CD14-positive monocyte (primary cell): ENCODE results near the gene PARP11. TPM values are rescaled to one million over a fixed set of nuclear protein-coding genes. Genes with fewer than 3 reads are reported as not detected.
"Not testable (repeated sequence)": the region's sequence is repeated elsewhere in the genome, so short reads cannot be mapped to it uniquely, and the experiment has no call there.

ENCODE experiments used
- DNase-seq, 3 donors: peaks; one replicate each; pipeline ENCODE4 v3.0.0-alpha.2; 2011 to 2022
- H2AFZ ChIP-seq: 2 replicates; pipeline ENCODE4 v1.6.0; 2012; ENCODE audit warnings: mild to moderate bottlenecking, low read depth, low read length, inconsistent platforms; ENCODE audit not compliant: insufficient read depth, poor library complexity, severe bottlenecking
- H3K27ac ChIP-seq, 2 donors: 1 replicate in 1 of 2; 2 replicates in 1 of 2; pipeline ENCODE4 v1.5.1; 2012 to 2013; ENCODE audit warnings: low read length in 2 of 2, control low read depth in 1 of 2, inconsistent platforms in 1 of 2, low read depth in 1 of 2, mild to moderate bottlenecking in 1 of 2
- H3K27me3 ChIP-seq, 2 donors: one replicate each; pipeline versions ENCODE4 v1.6.0 to v1.6.1; 2011 to 2013; ENCODE audit warnings: low read length in 2 of 2; ENCODE audit not compliant: control insufficient read depth in 2 of 2, insufficient read depth in 2 of 2
- H3K36me3 ChIP-seq, 2 donors: replicated peaks in 1 of 2; 1 replicate in 1 of 2; 2 replicates in 1 of 2; pipeline versions ENCODE4 v1.5.1 to v1.6.1; 2012 to 2013; ENCODE audit warnings: low read length in 2 of 2, control low read depth in 1 of 2, inconsistent platforms in 1 of 2, mild to moderate bottlenecking in 1 of 2; ENCODE audit not compliant: insufficient read depth in 2 of 2, control insufficient read depth in 1 of 2
- H3K4me1 ChIP-seq, 2 donors: 1 replicate in 1 of 2; 2 replicates in 1 of 2; pipeline versions ENCODE4 v1.5.1 to v1.6.1; 2012 to 2013; ENCODE audit warnings: low read length in 2 of 2, control low read depth in 1 of 2, inconsistent platforms in 1 of 2, mild to moderate bottlenecking in 1 of 2, moderate library complexity in 1 of 2; ENCODE audit not compliant: insufficient read depth in 2 of 2, control insufficient read depth in 1 of 2
- H3K4me2 ChIP-seq: replicated peaks from 2 replicates; pipeline ENCODE3; 2012; ENCODE audit warnings: low read length, moderate library complexity, mild to moderate bottlenecking; ENCODE audit not compliant: poor library complexity, severe bottlenecking; ENCODE audit errors: extremely low read depth
- H3K4me3 ChIP-seq, 3 experiments: fragments of 200-600 bp in 1 of 3; sonication (generic) in 1 of 3; replicated peaks in 1 of 3; 1 replicate in 2 of 3; 2 replicates in 1 of 3; pipeline ENCODE4 v1.5.1; 2011 to 2013; ENCODE audit warnings: low read length in 3 of 3, mild to moderate bottlenecking in 3 of 3, control low read depth in 2 of 3, low read depth in 2 of 3, inconsistent platforms in 1 of 3, moderate library complexity in 1 of 3
- H3K79me2 ChIP-seq: 2 replicates; pipeline ENCODE4 v1.6.0; 2012; ENCODE audit warnings: mild to moderate bottlenecking, control low read depth, inconsistent platforms, low read length, moderate library complexity; ENCODE audit not compliant: insufficient read depth
- H3K9ac ChIP-seq: 2 replicates; pipeline ENCODE4 v1.6.0; 2017; ENCODE audit warnings: low read length, mild to moderate bottlenecking; ENCODE audit not compliant: insufficient read depth, poor library complexity, severe bottlenecking
- H3K9me3 ChIP-seq, 2 donors: replicated peaks in 1 of 2; 1 replicate in 1 of 2; 2 replicates in 1 of 2; pipeline versions ENCODE4 v1.5.1 to v1.6.1; 2012 to 2013; ENCODE audit warnings: low read length in 2 of 2, control low read depth in 1 of 2; ENCODE audit not compliant: control insufficient read depth in 1 of 2, insufficient read depth in 1 of 2
- H4K20me1 ChIP-seq: 2 replicates; pipeline ENCODE4 v1.6.0; 2012; ENCODE audit warnings: mild to moderate bottlenecking, low read length, control low read depth, moderate library complexity; ENCODE audit not compliant: insufficient read depth
- H3K27ac Mint-ChIP-seq, 7 donors: one replicate each; pipeline ENCODE4 v1.8.0; 2020; ENCODE audit warnings: mild to moderate bottlenecking in 7 of 7, mixed read lengths in 7 of 7, moderate library complexity in 6 of 7, inconsistent platforms in 2 of 7
- H3K27me3 Mint-ChIP-seq, 3 donors: one replicate each; pipeline ENCODE4 v1.8.0; 2021 to 2022; ENCODE audit warnings: low read depth in 3 of 3, mild to moderate bottlenecking in 3 of 3, mixed read lengths in 3 of 3, moderate library complexity in 3 of 3, inconsistent platforms in 1 of 3
- H3K36me3 Mint-ChIP-seq, 2 donors: one replicate each; pipeline ENCODE4 v1.8.0; 2020; ENCODE audit warnings: mixed read lengths in 2 of 2, inconsistent platforms in 1 of 2, mild to moderate bottlenecking in 1 of 2
- H3K4me1 Mint-ChIP-seq: one replicate; pipeline ENCODE4 v1.8.0; 2020; ENCODE audit warnings: mild to moderate bottlenecking, mixed read lengths
- H3K4me3 Mint-ChIP-seq, 2 donors: one replicate each; pipeline ENCODE4 v1.8.0; 2020; ENCODE audit warnings: mild to moderate bottlenecking in 2 of 2, mixed read lengths in 2 of 2, moderate library complexity in 1 of 2
- H3K9me3 Mint-ChIP-seq, 7 donors: one replicate each; pipeline ENCODE4 v1.8.0; 2020 to 2022; ENCODE audit warnings: mixed read lengths in 7 of 7, mild to moderate bottlenecking in 6 of 7, moderate library complexity in 6 of 7, inconsistent platforms in 2 of 7
- WGBS: methylation state at CpG from one replicate; pipeline ENCODE4 v1.1.5; 2013; ENCODE audit warnings: missing lambda C conversion rate; ENCODE audit not compliant: insufficient coverage; 5-methylcytosine and 5-hydroxymethylcytosine counted together
- intact Hi-C, 2 donors: fragments of 100-400 bp; cut with micrococcal nuclease; formaldehyde crosslinking; loops; one replicate each; pipeline versions ENCODE4 v1.15.0 to v1.15.1; 2023
- polyA plus RNA-seq, 3 donors: library from polyadenylated mRNA; depleted of rRNA in 1 of 3; unstranded in 2 of 3; stranded (reverse) in 1 of 3; fragments of 300-500 nt in 2 of 3; fragments of >200 nt in 1 of 3; fragmentation: Illumina TruSeq in 2 of 3; gene quantifications; 1 replicate in 2 of 3; 2 replicates in 1 of 3; pipeline ENCODE4 v1.2.3, GENCODE V29; 2012 to 2021
- TF ChIP-seq, protein P1 (sequence below): fragments of 200-600 bp; IDR thresholded peaks from one replicate; pipeline ENCODE4 v1.8.0; 2022; ENCODE audit warnings: antibody characterized with exemption, mild to moderate bottlenecking

Gene PARP11
- polyA plus RNA-seq, 3 donors, result 3.2 to 6.2 (median 5.4) TPM

DNA sequence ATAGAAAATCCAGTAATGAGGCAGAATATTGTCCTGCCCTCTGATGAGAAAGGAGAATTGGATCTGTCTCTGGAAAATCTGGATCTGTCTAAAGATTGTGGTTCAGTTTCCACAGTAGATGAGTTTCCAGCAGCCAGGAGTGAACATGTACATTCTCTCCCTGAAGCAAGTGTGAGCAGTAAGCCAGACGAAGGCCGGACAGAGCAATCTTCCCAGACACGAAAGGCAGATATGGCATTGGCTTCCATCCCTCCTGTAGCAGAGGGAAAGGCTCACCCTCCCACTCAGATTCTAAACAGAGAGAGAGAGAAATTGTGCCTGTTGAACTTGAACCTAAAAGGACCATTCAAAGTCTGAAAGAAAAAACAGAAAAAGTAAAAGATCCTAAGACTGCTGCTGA lies 31.4 kb downstream of the PARP11 start:
- intact Hi-C loops, result no loop called here
- TF ChIP-seq, protein P1, sequence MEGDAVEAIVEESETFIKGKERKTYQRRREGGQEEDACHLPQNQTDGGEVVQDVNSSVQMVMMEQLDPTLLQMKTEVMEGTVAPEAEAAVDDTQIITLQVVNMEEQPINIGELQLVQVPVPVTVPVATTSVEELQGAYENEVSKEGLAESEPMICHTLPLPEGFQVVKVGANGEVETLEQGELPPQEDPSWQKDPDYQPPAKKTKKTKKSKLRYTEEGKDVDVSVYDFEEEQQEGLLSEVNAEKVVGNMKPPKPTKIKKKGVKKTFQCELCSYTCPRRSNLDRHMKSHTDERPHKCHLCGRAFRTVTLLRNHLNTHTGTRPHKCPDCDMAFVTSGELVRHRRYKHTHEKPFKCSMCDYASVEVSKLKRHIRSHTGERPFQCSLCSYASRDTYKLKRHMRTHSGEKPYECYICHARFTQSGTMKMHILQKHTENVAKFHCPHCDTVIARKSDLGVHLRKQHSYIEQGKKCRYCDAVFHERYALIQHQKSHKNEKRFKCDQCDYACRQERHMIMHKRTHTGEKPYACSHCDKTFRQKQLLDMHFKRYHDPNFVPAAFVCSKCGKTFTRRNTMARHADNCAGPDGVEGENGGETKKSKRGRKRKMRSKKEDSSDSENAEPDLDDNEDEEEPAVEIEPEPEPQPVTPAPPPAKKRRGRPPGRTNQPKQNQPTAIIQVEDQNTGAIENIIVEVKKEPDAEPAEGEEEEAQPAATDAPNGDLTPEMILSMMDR, result no peak
- Histone ChIP-seq H3K9me3 (no peaks in the 10 kb centered on the region), H2AFZ (no peak overlapping the region), H3K9ac (no peak overlapping the region), H3K4me1 (peaks cover 5 to 23% of the 10 kb centered on the region in 2 donors), H3K27me3 (no peaks in the 10 kb centered on the region), H4K20me1 (peaks cover 9% of the 10 kb centered on the region), H3K79me2 (peaks cover 9% of the 10 kb centered on the region), H3K36me3 (peaks cover 2 to 15% of the 10 kb centered on the region in 2 donors), H3K4me2 (no peak overlapping the region), H3K4me3 (no peak overlapping the region), H3K27ac (no peak overlapping the region)
- Mint-ChIP-seq H3K4me3 (no peak overlapping the region), H3K36me3 (peaks cover 45 to 55% of the 10 kb centered on the region in 2 donors), H3K4me1 (peaks cover 29% of the 10 kb centered on the region), H3K9me3 (peaks cover 0 to 6% (median 1%) of the 10 kb centered on the region in 7 donors), H3K27ac (no peak overlapping the region), H3K27me3 (peaks cover 0 to 4% (median 2%) of the 10 kb centered on the region in 3 donors)
- no peak for DNase-seq
- no CpG with 5 or more reads among the region's 3 CpGs for WGBS

DNA sequence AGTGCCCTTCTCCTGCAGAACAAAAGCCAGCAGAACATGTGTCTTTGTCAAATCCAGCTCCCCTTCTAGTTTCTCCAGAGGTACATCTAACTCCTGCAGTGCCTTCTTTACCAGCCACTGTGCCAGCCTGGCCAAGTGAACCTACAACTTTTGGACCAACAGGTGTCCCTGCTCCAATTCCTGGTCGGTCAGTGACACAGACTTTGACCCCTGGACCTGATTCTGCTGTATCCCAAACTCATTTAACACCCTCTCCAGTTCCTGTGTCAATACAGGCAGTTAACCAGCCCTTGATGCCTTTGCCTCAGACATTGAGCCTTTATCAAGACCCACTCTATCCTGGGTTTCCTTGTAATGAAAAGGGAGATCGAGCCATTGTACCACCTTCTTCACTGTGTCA lies 32.4 kb downstream of the PARP11 start:
- no CpG with 5 or more reads among the region's 2 CpGs for WGBS

DNA sequence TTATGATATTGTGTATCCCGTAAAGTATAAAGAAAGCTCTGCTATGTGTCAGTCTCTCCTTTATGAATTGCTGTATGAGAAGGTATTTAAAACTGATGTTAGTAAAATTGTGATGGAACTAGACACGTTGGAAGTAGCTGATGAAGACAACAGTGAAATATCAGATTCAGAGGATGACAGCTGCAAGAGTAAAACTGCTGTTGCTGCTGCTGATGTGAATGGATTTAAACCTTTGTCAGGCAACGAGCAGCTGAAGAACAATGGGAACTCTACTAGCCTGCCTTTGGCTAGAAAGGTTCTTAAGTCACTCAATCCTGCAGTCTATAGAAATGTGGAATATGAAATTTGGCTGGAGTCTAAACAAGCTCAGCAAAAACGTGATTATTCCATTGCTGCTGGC lies 33.5 kb downstream of the PARP11 start:
- H3K4me2 ChIP-seq, H3K27me3 Mint-ChIP-seq, H3K9me3 ChIP-seq, H2AFZ ChIP-seq, DNase-seq, H3K9ac ChIP-seq, H3K27me3 ChIP-seq, H3K27ac ChIP-seq, H3K27ac Mint-ChIP-seq, intact Hi-C loops, H3K4me3 ChIP-seq, H3K9me3 Mint-ChIP-seq, H3K4me3 Mint-ChIP-seq: not testable (repeated sequence)
- Mint-ChIP-seq H3K36me3 (peaks cover 37 to 53% of the 10 kb centered on the region in 2 donors), H3K4me1 (peaks cover 33% of the 10 kb centered on the region)
- 88% methylated on average over 1 of the region's 4 CpGs for WGBS
- Histone ChIP-seq H3K36me3 (peaks cover 2 to 11% of the 10 kb centered on the region in 2 donors), H3K79me2 (peaks cover 25% of the 10 kb centered on the region), H4K20me1 (peaks cover 19% of the 10 kb centered on the region), H3K4me1 (peaks cover 5 to 23% of the 10 kb centered on the region in 2 donors)

More for the DNA sequence above, 32.4 kb downstream of the PARP11 start:
- H3K4me2 ChIP-seq, H3K4me3 ChIP-seq, H3K27me3 Mint-ChIP-seq, intact Hi-C loops, H3K9me3 Mint-ChIP-seq, H3K9me3 ChIP-seq, DNase-seq, H2AFZ ChIP-seq, H3K4me3 Mint-ChIP-seq, H3K27ac ChIP-seq, H3K27ac Mint-ChIP-seq, H3K27me3 ChIP-seq, H3K9ac ChIP-seq: not testable (repeated sequence)
- H3K4me1 Mint-ChIP-seq, result peaks cover 33% of the 10 kb centered on the region
- peaks cover 17% of the 10 kb centered on the region for H3K79me2 ChIP-seq
- H4K20me1 ChIP-seq, result peaks cover 13% of the 10 kb centered on the region
- peaks cover 41 to 54% of the 10 kb centered on the region in 2 donors for H3K36me3 Mint-ChIP-seq
- H3K36me3 ChIP-seq, result peaks cover 2 to 15% of the 10 kb centered on the region in 2 donors
- peaks cover 5 to 23% of the 10 kb centered on the region in 2 donors for H3K4me1 ChIP-seq
